ENCODE results near the gene FRMD6.

DNA sequence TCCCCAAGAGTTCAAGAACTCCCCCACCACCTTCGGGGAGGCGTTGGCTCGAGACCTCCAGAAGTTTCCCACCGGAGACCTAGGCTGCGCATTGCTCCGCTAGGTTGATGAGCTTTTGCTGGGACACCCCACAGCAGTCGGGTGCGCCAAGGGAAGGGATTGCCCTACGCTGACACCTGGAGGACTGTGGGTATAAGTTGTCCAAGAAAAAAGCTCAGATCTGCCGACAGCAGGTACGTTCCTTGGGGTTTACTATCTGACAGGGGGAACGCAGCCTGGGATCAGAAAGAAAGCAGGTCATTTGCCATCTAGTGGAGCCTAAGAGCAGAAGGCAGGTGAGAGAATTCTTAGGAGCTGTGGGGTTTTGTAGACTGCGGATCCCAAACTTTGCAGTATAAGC lies 98.8 kb downstream of the FRMD6 start:
- TF ChIP-seq, protein P1, sequence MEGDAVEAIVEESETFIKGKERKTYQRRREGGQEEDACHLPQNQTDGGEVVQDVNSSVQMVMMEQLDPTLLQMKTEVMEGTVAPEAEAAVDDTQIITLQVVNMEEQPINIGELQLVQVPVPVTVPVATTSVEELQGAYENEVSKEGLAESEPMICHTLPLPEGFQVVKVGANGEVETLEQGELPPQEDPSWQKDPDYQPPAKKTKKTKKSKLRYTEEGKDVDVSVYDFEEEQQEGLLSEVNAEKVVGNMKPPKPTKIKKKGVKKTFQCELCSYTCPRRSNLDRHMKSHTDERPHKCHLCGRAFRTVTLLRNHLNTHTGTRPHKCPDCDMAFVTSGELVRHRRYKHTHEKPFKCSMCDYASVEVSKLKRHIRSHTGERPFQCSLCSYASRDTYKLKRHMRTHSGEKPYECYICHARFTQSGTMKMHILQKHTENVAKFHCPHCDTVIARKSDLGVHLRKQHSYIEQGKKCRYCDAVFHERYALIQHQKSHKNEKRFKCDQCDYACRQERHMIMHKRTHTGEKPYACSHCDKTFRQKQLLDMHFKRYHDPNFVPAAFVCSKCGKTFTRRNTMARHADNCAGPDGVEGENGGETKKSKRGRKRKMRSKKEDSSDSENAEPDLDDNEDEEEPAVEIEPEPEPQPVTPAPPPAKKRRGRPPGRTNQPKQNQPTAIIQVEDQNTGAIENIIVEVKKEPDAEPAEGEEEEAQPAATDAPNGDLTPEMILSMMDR (IDR thresholded peaks at IDR 0.05; ENCODE audit: low read depth, low read length, poor library complexity, severe bottlenecking): no peak
- TF ChIP-seq EZH2phosphoT487 (IDR thresholded peaks at IDR 0.05; ENCODE audit: borderline replicate concordance, low read length): no peak

Measured in DOHH2 (cell line).